Neural crest cell (in vitro differentiated cells): ENCODE results near the gene CD247. TPM values are rescaled to one million over a fixed set of nuclear protein-coding genes. Genes with fewer than 3 reads are reported as not detected.

Experiments used
- DNase-seq: peaks from one replicate; pipeline ENCODE4 v3.0.0; 2021; ENCODE audit warnings: low read depth, mixed read lengths, low spot score
- H3K27ac Mint-ChIP-seq: one replicate; pipeline ENCODE4 v1.8.0; 2021; ENCODE audit warnings: mild to moderate bottlenecking, mixed read lengths; ENCODE audit not compliant: unreplicated experiment
- H3K27me3 Mint-ChIP-seq: 2 replicates; pipeline ENCODE4 v1.8.0; 2021; ENCODE audit warnings: low read depth, mild to moderate bottlenecking, mixed read lengths
- H3K36me3 Mint-ChIP-seq: 2 replicates; pipeline ENCODE4 v1.8.0; 2021; ENCODE audit warnings: low read depth, mild to moderate bottlenecking, mixed read lengths
- H3K4me1 Mint-ChIP-seq: 2 replicates; pipeline ENCODE4 v1.8.0; 2021; ENCODE audit warnings: mixed read lengths
- H3K4me3 Mint-ChIP-seq: one replicate; pipeline ENCODE4 v1.8.0; 2021; ENCODE audit warnings: mild to moderate bottlenecking, mixed read lengths
- H3K9me3 Mint-ChIP-seq: 2 replicates; pipeline ENCODE4 v1.8.0; 2021; ENCODE audit warnings: mixed read lengths
- total RNA-seq: library from RNA; stranded (reverse); gene quantifications from 2 replicates; pipeline ENCODE4 v1.2.1, GENCODE V29; 2021
- TF ChIP-seq, protein P1 (sequence below): fragments of 200-600 bp; sonication (generic); conservative IDR thresholded peaks from 2 replicates; pipeline ENCODE4 v1.5.0; 2021; ENCODE audit warnings: antibody characterized with exemption, mild to moderate bottlenecking

The CD247 gene
- total RNA-seq, 1 donor from 2014 or later = 3.9 TPM

DNA sequence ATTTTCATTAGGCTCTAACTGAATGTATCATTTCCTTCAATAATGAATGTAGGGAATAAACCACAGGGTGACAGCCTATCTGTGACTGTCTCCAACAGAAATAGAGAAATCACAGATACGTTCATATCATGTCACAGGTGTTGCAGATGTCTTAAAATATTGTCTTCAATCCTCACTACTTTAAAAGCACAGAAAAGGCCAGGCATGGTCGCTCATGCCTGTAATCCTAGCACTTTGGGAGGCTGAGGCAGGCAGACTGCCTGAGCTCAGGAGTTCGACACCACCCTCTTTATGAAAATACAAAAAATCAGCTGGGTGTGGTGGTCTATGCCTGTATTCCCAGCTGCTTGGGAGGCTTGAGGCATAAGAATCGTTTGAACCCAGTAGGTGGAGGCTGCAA is 27.0 kb upstream of the CD247 start:
- no peak for DNase-seq
- Mint-ChIP-seq H3K27me3 (no peaks in the 10 kb centered on the region), H3K4me3 (no peak overlapping the region), H3K9me3 (no peaks in the 10 kb centered on the region), H3K4me1 (peaks cover 5% of the 10 kb centered on the region), H3K36me3 (peaks cover 4% of the 10 kb centered on the region), H3K27ac (no peak overlapping the region)
- TF ChIP-seq, protein P1, sequence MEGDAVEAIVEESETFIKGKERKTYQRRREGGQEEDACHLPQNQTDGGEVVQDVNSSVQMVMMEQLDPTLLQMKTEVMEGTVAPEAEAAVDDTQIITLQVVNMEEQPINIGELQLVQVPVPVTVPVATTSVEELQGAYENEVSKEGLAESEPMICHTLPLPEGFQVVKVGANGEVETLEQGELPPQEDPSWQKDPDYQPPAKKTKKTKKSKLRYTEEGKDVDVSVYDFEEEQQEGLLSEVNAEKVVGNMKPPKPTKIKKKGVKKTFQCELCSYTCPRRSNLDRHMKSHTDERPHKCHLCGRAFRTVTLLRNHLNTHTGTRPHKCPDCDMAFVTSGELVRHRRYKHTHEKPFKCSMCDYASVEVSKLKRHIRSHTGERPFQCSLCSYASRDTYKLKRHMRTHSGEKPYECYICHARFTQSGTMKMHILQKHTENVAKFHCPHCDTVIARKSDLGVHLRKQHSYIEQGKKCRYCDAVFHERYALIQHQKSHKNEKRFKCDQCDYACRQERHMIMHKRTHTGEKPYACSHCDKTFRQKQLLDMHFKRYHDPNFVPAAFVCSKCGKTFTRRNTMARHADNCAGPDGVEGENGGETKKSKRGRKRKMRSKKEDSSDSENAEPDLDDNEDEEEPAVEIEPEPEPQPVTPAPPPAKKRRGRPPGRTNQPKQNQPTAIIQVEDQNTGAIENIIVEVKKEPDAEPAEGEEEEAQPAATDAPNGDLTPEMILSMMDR = no peak

DNA sequence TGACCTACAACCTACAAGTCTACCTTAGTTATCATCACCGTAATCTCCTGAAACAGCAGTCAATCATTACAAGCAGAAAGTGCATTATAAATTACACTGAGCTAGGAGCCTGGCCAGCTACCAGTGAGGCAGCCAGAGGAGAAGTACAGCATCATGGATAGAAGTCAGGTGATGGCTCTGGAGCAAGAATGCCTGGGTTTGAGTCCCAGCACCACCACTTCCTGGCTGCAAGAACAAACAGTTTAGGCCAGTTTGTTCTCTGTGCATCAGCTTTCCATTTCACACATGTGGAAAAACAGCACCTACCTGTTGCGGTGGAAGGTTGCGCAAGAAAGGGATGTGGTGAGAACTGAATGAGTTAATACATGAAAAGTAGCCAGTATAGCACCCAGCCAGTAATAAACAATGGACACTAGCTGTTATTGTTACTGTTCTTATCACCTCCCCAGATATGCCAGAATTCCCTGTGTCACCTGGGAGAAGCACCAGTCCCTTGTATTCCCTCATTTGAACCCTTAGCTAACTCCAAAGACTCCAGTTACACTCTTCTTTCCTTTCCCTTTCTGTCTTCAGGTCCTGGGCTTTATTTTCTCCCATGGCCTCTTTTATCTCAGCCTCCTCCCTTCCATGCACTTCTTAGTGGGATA is 26.2 kb upstream of the CD247 start:
- TF ChIP-seq, protein P1 = no peak
- no peak for DNase-seq
- peaks cover 4% of the 10 kb centered on the region for H3K36me3 Mint-ChIP-seq
- peaks cover 5% of the 10 kb centered on the region for H3K4me1 Mint-ChIP-seq
- no peak overlapping the region for H3K4me3 Mint-ChIP-seq
- no peaks in the 10 kb centered on the region for H3K27me3 Mint-ChIP-seq
- no peaks in the 10 kb centered on the region for H3K9me3 Mint-ChIP-seq
- no peak overlapping the region for H3K27ac Mint-ChIP-seq

DNA sequence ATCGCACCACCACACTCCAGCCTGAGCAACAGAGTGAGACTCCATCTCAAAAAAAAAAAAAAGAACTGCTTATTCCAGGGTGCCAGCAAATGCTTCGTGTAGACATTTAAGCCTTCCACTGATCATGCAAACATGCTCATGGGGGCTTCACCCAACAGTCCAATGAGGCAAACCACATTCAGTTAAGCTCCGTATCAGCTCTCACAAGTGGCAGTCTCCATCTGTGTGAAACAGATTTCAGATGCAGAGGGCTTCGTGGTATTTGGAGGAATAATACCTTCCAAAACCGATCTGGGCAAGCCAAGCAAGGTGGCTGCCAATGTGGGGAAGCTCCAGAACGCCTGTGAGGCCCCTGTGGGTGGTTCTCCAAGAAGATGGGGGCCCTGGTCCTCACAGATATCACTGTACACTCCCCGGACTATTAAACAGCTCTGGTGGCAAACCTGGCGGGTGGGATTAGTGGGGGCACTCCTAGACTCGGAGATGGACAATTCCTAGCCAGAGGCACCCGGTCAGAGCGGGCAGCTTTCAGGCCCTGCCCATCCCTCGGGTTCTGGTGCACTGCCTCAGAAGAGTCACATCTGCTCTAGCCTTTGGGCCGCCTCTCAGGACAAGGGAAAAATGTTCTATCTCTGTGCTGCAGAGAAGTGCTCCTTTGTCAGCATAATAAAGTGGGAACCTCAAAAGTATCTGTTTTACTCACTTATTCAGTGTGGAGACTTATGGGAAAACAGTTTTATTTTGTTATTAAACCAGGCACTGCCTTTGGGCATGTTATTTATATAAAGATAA is 25.1 kb upstream of the CD247 start:
- Mint-ChIP-seq H3K27me3 (no peaks in the 10 kb centered on the region), H3K4me1 (peaks cover 9% of the 10 kb centered on the region), H3K9me3 (no peaks in the 10 kb centered on the region), H3K27ac (peak overlapping the region; percentile 12), H3K4me3 (no peak overlapping the region), H3K36me3 (peaks cover 4% of the 10 kb centered on the region)
- no peak for DNase-seq
- TF ChIP-seq, protein P1 = no peak

DNA sequence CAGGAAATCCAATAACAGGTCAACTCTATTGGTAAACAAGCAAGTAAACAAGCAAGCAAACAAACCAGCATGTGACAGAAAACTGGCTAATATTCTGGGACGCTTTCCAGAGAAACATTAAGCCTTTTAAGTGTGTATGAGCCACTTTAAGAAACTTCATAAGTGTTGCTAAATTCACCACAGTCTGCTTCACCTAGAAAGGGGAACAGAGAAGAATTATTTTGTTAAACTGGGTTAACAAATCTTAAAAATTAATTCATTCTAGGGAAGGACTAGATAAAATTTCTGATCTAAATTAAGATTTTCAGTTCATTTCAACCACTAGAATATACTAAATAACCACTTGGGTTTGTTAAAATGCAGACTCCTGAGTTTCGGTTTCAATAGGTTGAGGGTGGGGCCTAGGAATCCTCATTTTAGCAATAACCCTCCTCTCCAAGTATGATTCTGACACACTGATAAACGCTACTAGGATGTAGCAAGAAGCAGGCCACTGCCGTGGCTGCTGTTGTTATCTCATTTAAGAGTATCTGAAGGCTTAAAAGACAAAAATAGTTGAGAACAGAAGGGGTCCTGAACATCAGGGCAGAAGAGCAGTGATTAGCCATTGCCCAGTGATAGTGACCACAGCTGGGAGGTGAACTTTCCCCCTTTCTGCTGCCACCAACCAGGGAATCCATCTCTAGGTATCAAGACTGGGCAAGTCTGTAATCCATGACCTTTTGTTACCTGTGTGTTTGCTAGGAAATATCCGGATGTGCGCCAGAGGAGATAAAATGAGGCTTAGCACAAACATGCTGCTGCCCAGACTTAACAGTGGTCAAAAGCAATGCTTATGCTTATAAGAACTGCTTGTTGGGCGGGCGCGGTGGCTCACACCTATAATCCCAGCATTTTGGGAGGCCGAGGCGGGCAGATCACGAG is 24.0 kb upstream of the CD247 start:
- H3K9me3 Mint-ChIP-seq = no peaks in the 10 kb centered on the region
- no peak for DNase-seq
- no peak overlapping the region for H3K27ac Mint-ChIP-seq
- peaks cover 9% of the 10 kb centered on the region for H3K4me1 Mint-ChIP-seq
- no peak overlapping the region for H3K4me3 Mint-ChIP-seq
- peaks cover 4% of the 10 kb centered on the region for H3K36me3 Mint-ChIP-seq
- TF ChIP-seq, protein P1 = no peak
- H3K27me3 Mint-ChIP-seq = no peaks in the 10 kb centered on the region

DNA sequence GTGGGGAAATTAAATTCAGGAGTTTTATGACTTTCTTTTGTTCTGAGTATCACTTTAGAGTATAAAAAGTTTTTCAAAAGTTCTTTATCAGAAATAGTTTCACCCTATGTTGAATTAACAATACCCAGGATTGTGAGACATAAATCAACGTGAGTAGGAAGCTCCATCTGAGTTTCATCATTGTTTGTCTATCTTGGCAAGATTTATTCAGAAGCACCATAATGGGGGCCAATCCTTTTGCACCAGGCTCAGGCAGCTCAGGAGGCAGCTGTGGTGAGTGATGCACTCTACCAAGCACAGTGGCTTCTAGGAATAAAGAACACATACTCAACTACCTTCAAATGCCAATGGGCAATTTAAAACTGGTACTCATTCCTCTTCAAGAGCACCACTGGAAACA is 23.3 kb upstream of the CD247 start:
- H3K27ac Mint-ChIP-seq = no peak overlapping the region
- H3K9me3 Mint-ChIP-seq = no peaks in the 10 kb centered on the region

More for the DNA sequence above, 23.3 kb upstream of the CD247 start:
- no peak overlapping the region for H3K4me3 Mint-ChIP-seq
- no peaks in the 10 kb centered on the region for H3K27me3 Mint-ChIP-seq
- DNase-seq = no peak
- no peaks in the 10 kb centered on the region for H3K36me3 Mint-ChIP-seq
- H3K4me1 Mint-ChIP-seq = peaks cover 9% of the 10 kb centered on the region
- TF ChIP-seq, protein P1 = no peak
